GM12865 (cell line): Measurements from ENCODE around the gene BBS9.

Experiments used
- DNase-seq: peaks from one replicate; pipeline ENCODE4 v3.0.0; 2010; ENCODE audit warnings: low read depth
- H3K4me3 ChIP-seq: 2 replicates; pipeline ENCODE4 v1.5.1; 2011; ENCODE audit warnings: mild to moderate bottlenecking, low read depth, low read length, control low read depth
- CTCF ChIP-seq: IDR thresholded peaks from 2 replicates; pipeline ENCODE4 v1.5.1; 2011; ENCODE audit warnings: low read length, control low read depth, low read depth, inconsistent platforms; ENCODE audit not compliant: insufficient read depth; ENCODE audit errors: missing control alignments

The BBS9 gene

GRCh38 chr7:33604056-33604455, 474.7 kb downstream of the BBS9 start:
- no peak overlapping the region for H3K4me3 ChIP-seq
- DNase-seq: no peak
- TF ChIP-seq CTCF: no peak

- DNase-seq: no peak
- TF ChIP-seq CTCF: no peak
- no peak overlapping the region for H3K4me3 ChIP-seq
Measured at GRCh38 chr7:33610918-33611317, 481.6 kb downstream of the BBS9 start.

GRCh38 chr7:33612442-33612841, 483.1 kb downstream of the BBS9 start:
- TF ChIP-seq CTCF: no peak
- H3K4me3 ChIP-seq: no peak overlapping the region
- no peak for DNase-seq

- DNase-seq: no peak
- no peak for TF ChIP-seq CTCF
Measured at GRCh38 chr7:33614357-33615117, 485.2 kb downstream of the BBS9 start.

GRCh38 chr7:33616752-33617151, 487.4 kb downstream of the BBS9 start:
- no peak for TF ChIP-seq CTCF
- H3K4me3 ChIP-seq: no peak overlapping the region
- DNase-seq: no peak

More at GRCh38 chr7:33614357-33615117, 485.2 kb downstream of the BBS9 start:
- H3K4me3 ChIP-seq: no peak overlapping the region

GRCh38 chr7:33619264-33619663, 489.9 kb downstream of the BBS9 start:
- H3K4me3 ChIP-seq: no peak overlapping the region
- TF ChIP-seq CTCF: no peak
- DNase-seq: no peak

GRCh38 chr7:33623267-33623666, 493.9 kb downstream of the BBS9 start:
- H3K4me3 ChIP-seq: no peak overlapping the region
- no peak for TF ChIP-seq CTCF
- no peak for DNase-seq
